ENCODE results near the gene RXRA. TPM values are rescaled to one million over a fixed set of nuclear protein-coding genes. Genes with fewer than 3 reads are reported as not detected.

RXRA gene
- total and polyA plus RNA-seq, 10 of the 15 experiments (the other 5 are each of a cell fraction or from before 2014, with no cell fraction given), result 0.89 to 36.8 (median 11.1) TPM

DNA sequence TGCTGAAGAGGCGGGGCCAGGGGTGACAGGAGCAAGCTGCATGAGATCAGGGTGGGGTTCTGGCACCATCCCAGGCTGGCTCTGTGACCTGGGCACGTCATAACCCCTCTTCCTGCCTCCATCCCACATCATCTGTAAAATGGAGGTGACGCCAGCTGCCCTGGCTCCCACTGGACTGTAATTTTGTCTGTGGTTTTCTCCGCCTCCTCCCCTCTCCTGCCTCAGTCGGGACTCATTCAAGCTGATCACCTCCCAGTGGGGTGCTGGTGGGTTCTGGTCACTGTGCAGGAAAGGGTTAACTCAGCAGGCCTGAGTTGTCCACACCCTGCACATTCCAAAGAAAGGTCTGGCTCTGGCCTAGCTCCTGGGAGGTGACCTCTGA lies 128.2 kb downstream of the RXRA start:
- Histone ChIP-seq H3K9me3 (replicated peaks; ENCODE audit: control insufficient read depth, insufficient read depth, low read length) (no peaks in the 10 kb centered on the region), H2AFZ (ENCODE audit: control insufficient read depth, low read depth, low read length) (no peak overlapping the region), H3K36me3 (ENCODE audit: control insufficient read depth in 2 of 2, insufficient read depth in 2 of 2, low read length in 1 of 2) (no peaks in the 10 kb centered on the region), H3K4me2 (ENCODE audit: control insufficient read depth, insufficient read depth) (no peak overlapping the region), H3K4me3 (no peak overlapping the region), H4K20me1 (ENCODE audit: control insufficient read depth, insufficient read depth) (no peaks in the 10 kb centered on the region), H3K9ac (ENCODE audit: control insufficient read depth, insufficient read depth, low read length) (no peak overlapping the region), H3K79me2 (ENCODE audit: control insufficient read depth, insufficient read depth, low read length) (no peaks in the 10 kb centered on the region), H3K27ac (ENCODE audit: control insufficient read depth, insufficient read depth) (no peak overlapping the region), H3K4me1 (ENCODE audit: control insufficient read depth, insufficient read depth, low read length) (no peaks in the 10 kb centered on the region; the same call in 1 of the 2 replicates), H3K27me3 (replicated peaks in 1 of 2; ENCODE audit: control insufficient read depth in 2 of 2, insufficient read depth in 2 of 2, low read length in 1 of 2) (no peaks in the 10 kb centered on the region; a peak in 1 of 4 replicates)
- CTCF ChIA-PET, result no interaction called here
- RAD21 ChIA-PET (ENCODE audit: unreplicated experiment), result no interaction called here
- DNase-seq (ENCODE audit: low read depth, low spot score), result no peak
- in situ Hi-C loops (cut with MboI) (no loop called here), intact Hi-C loops (cut with micrococcal nuclease; ENCODE audit: unreplicated experiment) (no loop called here)
- no TSS peak for BruUV-seq (replicated peaks)
- SMC1A ChIA-PET (ENCODE audit: uncharacterized antibody, unreplicated experiment), result no interaction called here
- no peak for FAIRE-seq
- 28% methylated on average over 5 of the region's 5 CpGs for WGBS (ENCODE audit: insufficient coverage, insufficient replicate concordance, low lambda C conversion rate, missing lambda C conversion rate)
- TF ChIP-seq FOXK2 (IDR thresholded peaks at IDR 0.05), result no peak
- TF ChIP-seq NR2F1 (conservative IDR thresholded peaks at IDR 0.05), result 0 out of 2 replicates have a peak, but pooled peaks have one; percentile 24
- no peak for TF ChIP-seq HDAC6 (IDR thresholded peaks at IDR 0.05; ENCODE audit: unreplicated experiment)
- POLR2A ChIA-PET, result no interaction called here
- no peak for ATAC-seq

DNA sequence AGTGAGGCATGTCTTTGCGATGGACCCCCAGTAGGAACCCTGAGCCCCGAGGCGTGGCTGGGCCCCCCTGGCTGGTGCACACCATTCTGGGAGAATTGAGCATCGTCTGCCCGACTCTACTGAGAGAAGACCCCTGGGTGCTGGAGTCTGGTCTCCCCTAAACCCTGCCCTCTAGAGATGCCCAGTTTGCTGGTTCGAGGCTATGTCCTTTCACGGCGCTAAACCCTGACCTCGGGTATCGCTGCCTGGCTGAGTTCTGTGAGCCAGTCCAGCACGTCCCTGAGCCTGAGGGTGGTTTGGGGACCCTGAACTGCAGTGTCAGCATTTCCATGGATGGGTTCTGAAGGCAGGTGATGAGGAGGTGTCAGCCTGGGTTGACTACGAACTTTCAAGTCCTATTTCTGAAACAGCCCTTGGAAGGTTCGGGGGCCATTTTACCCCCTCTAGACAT lies 128.8 kb downstream of the RXRA start:
- Histone ChIP-seq H4K20me1 (ENCODE audit: control insufficient read depth, insufficient read depth) (no peaks in the 10 kb centered on the region), H3K79me2 (ENCODE audit: control insufficient read depth, insufficient read depth, low read length) (no peaks in the 10 kb centered on the region), H2AFZ (ENCODE audit: control insufficient read depth, low read depth, low read length) (no peak overlapping the region), H3K4me2 (ENCODE audit: control insufficient read depth, insufficient read depth) (no peak overlapping the region), H3K4me1 (ENCODE audit: control insufficient read depth, insufficient read depth, low read length) (no peaks in the 10 kb centered on the region; the same call in 1 of the 2 replicates), H3K4me3 (no peak overlapping the region), H3K27me3 (replicated peaks in 1 of 2; ENCODE audit: control insufficient read depth in 2 of 2, insufficient read depth in 2 of 2, low read length in 1 of 2) (no peaks in the 10 kb centered on the region; a peak in 1 of 4 replicates), H3K27ac (ENCODE audit: control insufficient read depth, insufficient read depth) (no peak overlapping the region), H3K36me3 (ENCODE audit: control insufficient read depth in 2 of 2, insufficient read depth in 2 of 2, low read length in 1 of 2) (no peaks in the 10 kb centered on the region), H3K9ac (ENCODE audit: control insufficient read depth, insufficient read depth, low read length) (no peak overlapping the region), H3K9me3 (replicated peaks; ENCODE audit: control insufficient read depth, insufficient read depth, low read length) (no peaks in the 10 kb centered on the region)
- BruUV-seq (replicated peaks), result no TSS peak
- DNase-seq (ENCODE audit: low read depth, low spot score) (no peak), ATAC-seq (no peak), FAIRE-seq (no peak)
- in situ Hi-C loops (cut with MboI), result no loop called here
- 63% methylated on average over 13 of the region's 13 CpGs for WGBS (ENCODE audit: insufficient coverage, insufficient replicate concordance, low lambda C conversion rate, missing lambda C conversion rate)
- ChIA-PET CTCF (no interaction called here), POLR2A (no interaction called here), SMC1A (ENCODE audit: uncharacterized antibody, unreplicated experiment) (no interaction called here), RAD21 (ENCODE audit: unreplicated experiment) (no interaction called here)
- intact Hi-C loops (cut with micrococcal nuclease; ENCODE audit: unreplicated experiment), result no loop called here
- TF ChIP-seq ZZZ3 (IDR thresholded peaks at IDR 0.05; ENCODE audit: control insufficient read depth, insufficient read length, low read depth), result no peak
- 0 out of 2 replicates have a peak, but pooled peaks have one; percentile 0 for TF ChIP-seq NR2F1 (conservative IDR thresholded peaks at IDR 0.05)
- TF ChIP-seq STAT3 (IDR thresholded peaks at IDR 0.05; ENCODE audit: low read depth, low read length), result no peak
- TF ChIP-seq E4F1 (IDR thresholded peaks at IDR 0.05; ENCODE audit: borderline replicate concordance, partially characterized antibody), result no peak
- TF ChIP-seq, protein P1, sequence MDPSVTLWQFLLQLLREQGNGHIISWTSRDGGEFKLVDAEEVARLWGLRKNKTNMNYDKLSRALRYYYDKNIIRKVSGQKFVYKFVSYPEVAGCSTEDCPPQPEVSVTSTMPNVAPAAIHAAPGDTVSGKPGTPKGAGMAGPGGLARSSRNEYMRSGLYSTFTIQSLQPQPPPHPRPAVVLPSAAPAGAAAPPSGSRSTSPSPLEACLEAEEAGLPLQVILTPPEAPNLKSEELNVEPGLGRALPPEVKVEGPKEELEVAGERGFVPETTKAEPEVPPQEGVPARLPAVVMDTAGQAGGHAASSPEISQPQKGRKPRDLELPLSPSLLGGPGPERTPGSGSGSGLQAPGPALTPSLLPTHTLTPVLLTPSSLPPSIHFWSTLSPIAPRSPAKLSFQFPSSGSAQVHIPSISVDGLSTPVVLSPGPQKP (IDR thresholded peaks at IDR 0.05; ENCODE audit: low read depth, low read length), result no peak

Measured in GM12878 (cell line).